Neuronal stem cell (in vitro differentiated cells): Measurements from ENCODE around the gene ZNF385C.

ENCODE experiments used
- DNase-seq: peaks from one replicate; pipeline ENCODE4 v3.0.0-alpha.2; 2013; ENCODE audit warnings: low spot score
- H2AFZ ChIP-seq: one replicate; pipeline ENCODE4 v1.6.1; 2013; ENCODE audit warnings: mild to moderate bottlenecking, low read length, inconsistent platforms
- H2AK5ac ChIP-seq: 2 replicates; pipeline ENCODE4 v1.6.1; 2013; ENCODE audit warnings: low read depth, mild to moderate bottlenecking, inconsistent platforms, low read length, moderate library complexity, mixed read lengths
- H2BK120ac ChIP-seq: 2 replicates; pipeline ENCODE4 v1.6.1; 2013; ENCODE audit warnings: low read depth, mild to moderate bottlenecking, inconsistent platforms, low read length, moderate library complexity, mixed read lengths
- H2BK12ac ChIP-seq: one replicate; pipeline ENCODE4 v1.6.1; 2013; ENCODE audit warnings: low read length, inconsistent platforms
- H2BK15ac ChIP-seq: 2 replicates; pipeline ENCODE4 v1.6.1; 2013; ENCODE audit warnings: mild to moderate bottlenecking, low read length, inconsistent platforms, mixed read lengths
- H2BK5ac ChIP-seq: one replicate; pipeline ENCODE4 v1.6.1; 2013; ENCODE audit warnings: inconsistent platforms, mild to moderate bottlenecking, low read length, moderate library complexity
- H3K14ac ChIP-seq: one replicate; pipeline ENCODE4 v1.6.1; 2013; ENCODE audit warnings: low read length, inconsistent platforms
- H3K18ac ChIP-seq: 2 replicates; pipeline ENCODE4 v1.6.1; 2013; ENCODE audit warnings: low read length, inconsistent platforms
- H3K23ac ChIP-seq: 2 replicates; pipeline ENCODE4 v1.6.1; 2013; ENCODE audit warnings: low read depth, mild to moderate bottlenecking, mixed read lengths, low read length, inconsistent platforms; ENCODE audit not compliant: poor library complexity
- H3K27ac ChIP-seq: replicated peaks from 3 replicates; pipeline ENCODE4 v1.5.1; 2013; ENCODE audit warnings: low read length, inconsistent platforms
- H3K27me3 ChIP-seq, 3 experiments: 2 replicates each; pipeline ENCODE4 v1.6.1; 2013; ENCODE audit warnings: low read length in 3 of 3, mild to moderate bottlenecking in 2 of 3, inconsistent platforms in 1 of 3, low read depth in 1 of 3, mixed read lengths in 1 of 3, moderate library complexity in 1 of 3; ENCODE audit not compliant: control insufficient read depth in 3 of 3, insufficient read depth in 3 of 3
- H3K36me3 ChIP-seq, 2 donors: replicated peaks in 1 of 2; 2 replicates each; pipeline ENCODE4 v1.6.1; 2013; ENCODE audit warnings: low read length in 2 of 2; ENCODE audit not compliant: control insufficient read depth in 2 of 2, insufficient read depth in 2 of 2
- H3K4ac ChIP-seq: 2 replicates; pipeline ENCODE4 v1.6.1; 2013; ENCODE audit warnings: inconsistent platforms, mild to moderate bottlenecking, low read length, moderate library complexity
- H3K4me1 ChIP-seq, 2 donors: 1 replicate in 1 of 2; 2 replicates in 1 of 2; pipeline ENCODE4 v1.6.1; 2013; ENCODE audit warnings: low read length in 2 of 2, low read depth in 1 of 2; ENCODE audit not compliant: control insufficient read depth in 2 of 2, insufficient read depth in 1 of 2
- H3K4me2 ChIP-seq: one replicate; pipeline ENCODE4 v1.6.1; 2013; ENCODE audit warnings: mild to moderate bottlenecking, low read length, inconsistent platforms; ENCODE audit not compliant: insufficient read depth, poor library complexity, severe bottlenecking
- H3K4me3 ChIP-seq, 2 donors: 2 replicates each; pipeline ENCODE4 v1.5.1; 2013; ENCODE audit warnings: low read length in 2 of 2, mild to moderate bottlenecking in 2 of 2, inconsistent platforms in 1 of 2, moderate library complexity in 1 of 2
- H3K79me1 ChIP-seq: one replicate; pipeline ENCODE4 v1.6.1; 2013; ENCODE audit warnings: low read depth, mild to moderate bottlenecking, inconsistent platforms, low read length, moderate library complexity
- H3K9ac ChIP-seq: one replicate; pipeline ENCODE4 v1.6.1; 2013; ENCODE audit warnings: mild to moderate bottlenecking, low read depth, low read length, inconsistent platforms; ENCODE audit not compliant: poor library complexity
- H3K9me3 ChIP-seq, 2 donors: replicated peaks in 1 of 2; 2 replicates each; pipeline versions ENCODE3 to v1.6.1; 2013; ENCODE audit warnings: low read length in 2 of 2, mild to moderate bottlenecking in 2 of 2, inconsistent platforms in 1 of 2, low read depth in 1 of 2, mixed read lengths in 1 of 2, moderate library complexity in 1 of 2; ENCODE audit not compliant: control insufficient read depth in 2 of 2, insufficient read depth in 1 of 2
- H4K8ac ChIP-seq: one replicate; pipeline ENCODE4 v1.6.1; 2013; ENCODE audit warnings: low read depth, mild to moderate bottlenecking, inconsistent platforms, low read length, moderate library complexity
- H4K91ac ChIP-seq: one replicate; pipeline ENCODE4 v1.6.1; 2013; ENCODE audit warnings: low read length, low read depth, mild to moderate bottlenecking, inconsistent platforms; ENCODE audit not compliant: poor library complexity
- WGBS, 2 donors: extraction: QIAGEN DNeasy Blood & Tissue Kit; methylation state at CpG; one replicate each; pipeline ENCODE4 v1.1.7; 2013; ENCODE audit warnings: missing lambda C conversion rate in 2 of 2, mixed read lengths in 1 of 2; ENCODE audit not compliant: insufficient read length in 2 of 2, insufficient replicate concordance in 1 of 2; ENCODE audit errors: extremely low coverage in 2 of 2; 5-methylcytosine and 5-hydroxymethylcytosine counted together

The ZNF385C gene

DNA sequence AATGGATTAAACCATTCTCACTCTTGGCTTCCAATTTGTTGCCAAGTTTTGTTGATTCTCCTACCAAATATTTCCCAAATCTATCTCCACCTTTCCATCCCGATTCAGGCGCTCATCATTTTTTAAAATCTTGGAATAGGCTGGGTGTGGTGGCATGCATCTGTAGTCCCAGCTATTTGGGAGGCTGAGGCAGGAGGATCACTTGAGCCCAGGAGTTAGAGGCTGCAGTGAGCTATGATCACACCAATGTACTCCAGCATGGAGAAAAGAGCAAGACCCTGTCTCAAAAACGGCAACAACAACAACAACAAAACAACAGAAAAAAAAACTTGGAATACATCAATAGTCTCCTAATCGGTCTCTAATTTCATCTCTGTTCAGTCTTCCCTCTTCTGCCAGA, 79.3 kb downstream of the ZNF385C start:
- H2BK5ac ChIP-seq, result no peak overlapping the region
- no peak overlapping the region for H3K4me2 ChIP-seq
- H2BK15ac ChIP-seq, result no peak overlapping the region
- peaks cover 12 to 34% of the 10 kb centered on the region in 2 donors for H3K36me3 ChIP-seq
- no peak overlapping the region for H2BK120ac ChIP-seq
- H3K4ac ChIP-seq, result no peak overlapping the region
- H2AK5ac ChIP-seq, result no peak overlapping the region
- H3K9me3 ChIP-seq, result no peaks in the 10 kb centered on the region
- H2BK12ac ChIP-seq, result no peak overlapping the region
- H3K27ac ChIP-seq, result no peak overlapping the region
- no peak overlapping the region for H4K8ac ChIP-seq
- H4K91ac ChIP-seq, result no peak overlapping the region
- H3K14ac ChIP-seq, result no peak overlapping the region
- no CpG with 5 or more reads among the region's 4 CpGs for WGBS, 2 donors
- H3K79me1 ChIP-seq, result peaks cover 13% of the 10 kb centered on the region
- no peaks in the 10 kb centered on the region for H3K27me3 ChIP-seq
- no peak overlapping the region for H3K18ac ChIP-seq
- no peak for DNase-seq
- H3K23ac ChIP-seq, result no peak overlapping the region
- H3K4me3 ChIP-seq, result no peak overlapping the region
- no peak overlapping the region for H2AFZ ChIP-seq
- H3K4me1 ChIP-seq, result peaks cover 5 to 10% of the 10 kb centered on the region in 2 donors
- H3K9ac ChIP-seq, result no peak overlapping the region

- no peak overlapping the region for H3K18ac ChIP-seq
Measured at GRCh38 chr17:42018339-42018738, 79.9 kb downstream of the ZNF385C start.

GRCh38 chr17:42017866-42018200, 80.4 kb downstream of the ZNF385C start:
- peaks cover 12% of the 10 kb centered on the region for H3K79me1 ChIP-seq
- H3K18ac ChIP-seq, result peak overlapping the region; percentile 66
- H3K4ac ChIP-seq, result no peak overlapping the region
- H3K14ac ChIP-seq, result no peak overlapping the region
- peak overlapping the region; percentile 72 for H3K4me2 ChIP-seq
- peak overlapping the region; percentile 96 for H2AFZ ChIP-seq
- no peaks in the 10 kb centered on the region for H3K9me3 ChIP-seq
- peak overlapping the region; percentile 90 for H3K27ac ChIP-seq
- H3K27me3 ChIP-seq, result no peaks in the 10 kb centered on the region
- H2BK120ac ChIP-seq, result no peak overlapping the region
- peak overlapping the region; percentile 74 for H3K9ac ChIP-seq
- H2BK12ac ChIP-seq, result no peak overlapping the region
- H3K23ac ChIP-seq, result no peak overlapping the region
- no peak for DNase-seq
- H2BK15ac ChIP-seq, result no peak overlapping the region
- H3K4me1 ChIP-seq, result peaks cover 5 to 10% of the 10 kb centered on the region in 2 donors
- H3K4me3 ChIP-seq, result peak overlapping the region; percentile 90 to 92
- no peak overlapping the region for H4K91ac ChIP-seq
- no peak overlapping the region for H2BK5ac ChIP-seq
- WGBS, 2 donors, result no CpG with 5 or more reads among the region's 11 CpGs
- H4K8ac ChIP-seq, result no peak overlapping the region
- H3K36me3 ChIP-seq, result peaks cover 5 to 23% of the 10 kb centered on the region in 2 donors
- H2AK5ac ChIP-seq, result no peak overlapping the region

More at GRCh38 chr17:42018339-42018738, 79.9 kb downstream of the ZNF385C start:
- H3K79me1 ChIP-seq, result peaks cover 12% of the 10 kb centered on the region
- DNase-seq, result no peak
- no peak overlapping the region for H2BK15ac ChIP-seq
- H2BK12ac ChIP-seq, result no peak overlapping the region
- no peak overlapping the region for H3K27ac ChIP-seq
- H3K9me3 ChIP-seq, result no peaks in the 10 kb centered on the region
- H3K14ac ChIP-seq, result no peak overlapping the region
- peaks cover 6 to 28% of the 10 kb centered on the region in 2 donors for H3K36me3 ChIP-seq
- no peaks in the 10 kb centered on the region for H3K27me3 ChIP-seq
- no peak overlapping the region for H2AK5ac ChIP-seq
- no peak overlapping the region for H4K91ac ChIP-seq
- H3K4ac ChIP-seq, result no peak overlapping the region
- peak overlapping the region; percentile 34 to 92 for H3K4me3 ChIP-seq
- H3K23ac ChIP-seq, result no peak overlapping the region
- H3K9ac ChIP-seq, result peak overlapping the region; percentile 68
- no CpG with 5 or more reads among the region's 3 CpGs for WGBS, 2 donors
- peak overlapping the region; percentile 96 for H2AFZ ChIP-seq
- H3K4me1 ChIP-seq, result peaks cover 5 to 10% of the 10 kb centered on the region in 2 donors
- H2BK120ac ChIP-seq, result no peak overlapping the region
- H2BK5ac ChIP-seq, result no peak overlapping the region
- no peak overlapping the region for H4K8ac ChIP-seq
- no peak overlapping the region for H3K4me2 ChIP-seq

DNA sequence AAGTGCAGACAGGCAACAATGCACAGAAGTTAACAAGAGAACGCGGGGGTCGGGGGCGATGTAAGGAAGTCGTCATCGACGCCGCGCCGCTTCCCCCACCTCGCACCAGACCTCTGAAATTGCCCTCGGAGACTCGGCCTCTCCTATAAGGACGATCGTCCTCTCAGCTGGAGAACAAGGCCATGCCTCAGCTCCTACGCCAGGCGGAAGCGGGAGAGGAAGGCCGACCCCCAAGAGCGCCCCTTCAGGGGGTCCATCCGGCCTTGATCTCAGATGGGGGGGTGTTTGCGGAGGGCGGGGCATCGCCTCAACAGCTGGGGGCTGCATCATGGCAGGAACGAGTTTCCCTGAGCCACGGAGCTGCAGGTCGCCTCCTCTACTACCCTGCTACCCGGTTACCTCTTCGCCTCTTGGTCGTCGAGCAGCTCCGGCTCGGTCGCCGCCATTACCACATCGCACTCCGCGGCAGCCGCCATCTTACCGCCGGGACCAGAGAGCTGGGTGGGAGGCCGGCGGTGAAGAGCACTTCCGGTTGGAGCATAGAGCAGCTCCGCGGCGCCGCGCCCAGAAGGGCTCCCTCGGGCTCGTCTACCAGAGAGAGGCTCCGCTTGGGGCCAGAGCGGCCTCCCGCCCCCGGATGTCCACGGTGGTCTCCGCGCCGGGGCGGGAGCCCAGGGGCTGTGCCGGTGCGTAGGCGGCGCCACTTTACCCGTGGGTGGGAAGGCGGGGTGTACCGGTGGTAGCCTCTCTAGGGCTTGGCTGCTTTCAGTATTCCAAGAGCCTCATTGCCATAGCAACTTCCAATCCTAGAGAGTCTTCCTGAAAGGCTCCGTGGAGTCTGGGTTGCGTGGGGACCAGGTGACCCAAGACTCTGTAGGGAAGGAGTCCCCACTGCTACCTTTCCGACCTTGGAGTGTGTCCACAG, 81.1 kb downstream of the ZNF385C start, which contains the start of gene DNAJC7:
TSS of gene DNAJC7 (minus strand) at position 499 of the 925 bp plus-strand sequence. CDS start at position 476, 23 bp downstream.
- Histone ChIP-seq H3K4me3 (peak within 1 kb of the TSS; percentile 90 to 92), H2BK120ac (no peak within 1 kb of the TSS), H3K36me3 (peaks cover 3 to 22% of the 10 kb centered on the region in 2 donors), H3K9ac (peak within 1 kb of the TSS; percentile 100), H2AFZ (peak within 1 kb of the TSS; percentile 96), H3K27ac (peak within 1 kb of the TSS; percentile 90), H3K9me3 (no peaks in the 10 kb centered on the region), H2BK12ac (no peak within 1 kb of the TSS), H2BK5ac (peak within 1 kb of the TSS; percentile 99), H4K91ac (peak within 1 kb of the TSS; percentile 97), H3K18ac (peak within 1 kb of the TSS; percentile 99), H3K14ac (peak within 1 kb of the TSS; percentile 75), H4K8ac (peak within 1 kb of the TSS; percentile 74), H3K4me2 (peak within 1 kb of the TSS; percentile 84), H3K4ac (no peak within 1 kb of the TSS), H3K79me1 (peaks cover 12% of the 10 kb centered on the region), H3K23ac (peak within 1 kb of the TSS; percentile 99), H2AK5ac (peak within 1 kb of the TSS; percentile 94), H3K4me1 (peaks cover 5 to 10% of the 10 kb centered on the region in 2 donors), H2BK15ac (peak within 1 kb of the TSS; percentile 93), H3K27me3 (no peaks in the 10 kb centered on the region)
- peak; percentile 90 for DNase-seq
- no CpG with 5 or more reads among the region's 70 CpGs for WGBS, 2 donors
